CD4-positive, alpha-beta T cell (primary cell): ENCODE results near the gene TMEM201. TPM values are rescaled to one million over a fixed set of nuclear protein-coding genes. Genes with fewer than 3 reads are reported as not detected.
A peak's percentile ranks its signal among the peaks of the same experiment; 100 is the strongest.

Source experiments
- ATAC-seq: fragments of 200-7000 bp; cut with Tn5 transposase; one replicate; pipeline ENCODE4 v1.10.0; 2022; ENCODE audit warnings: mild to moderate bottlenecking; ENCODE audit not compliant: poor library complexity
- CTCF ChIA-PET: fragments of 350-600 bp; sonication (Branson Sonifier 250); formaldehyde crosslinking; loops from one replicate; lab custom pipeline; 2021; ENCODE audit warnings: antibody characterized with exemption, inconsistent platforms; lab: Charles Lee
- POLR2A ChIA-PET: fragments of 350-600 bp; sonication (Branson Sonifier 250); formaldehyde crosslinking; loops from one replicate; lab custom pipeline; 2021; ENCODE audit warnings: antibody characterized with exemption, inconsistent platforms; lab: Charles Lee
- DNase-seq, 14 experiments: peaks; one replicate each; pipeline ENCODE4 v3.0.0-alpha.2; 2013 to 2020; ENCODE audit warnings: mixed read lengths in 2 of 14
- H3K27ac ChIP-seq, 2 donors: one replicate each; pipeline versions ENCODE4 v1.5.1 to v1.7.0; 2013; ENCODE audit warnings: low read length in 2 of 2, low read depth in 1 of 2, mild to moderate bottlenecking in 1 of 2
- H3K27me3 ChIP-seq, 2 experiments: 1 replicate in 1 of 2; 2 replicates in 1 of 2; pipeline versions ENCODE4 v1.6.1 to v1.7.0; 2013; ENCODE audit warnings: low read length in 2 of 2, control low read depth in 1 of 2, mild to moderate bottlenecking in 1 of 2, moderate library complexity in 1 of 2; ENCODE audit not compliant: insufficient read depth in 2 of 2, control insufficient read depth in 1 of 2
- H3K36me3 ChIP-seq: one replicate; pipeline ENCODE4 v1.6.1; 2013; ENCODE audit warnings: low read length, control low read depth; ENCODE audit not compliant: insufficient read depth
- H3K4me1 ChIP-seq: one replicate; pipeline ENCODE4 v1.6.1; 2013; ENCODE audit warnings: low read length, control low read depth; ENCODE audit not compliant: insufficient read depth
- H3K4me3 ChIP-seq: one replicate; pipeline ENCODE4 v1.5.1; 2013; ENCODE audit warnings: mild to moderate bottlenecking, low read length, moderate library complexity
- H3K9me3 ChIP-seq, 2 experiments: 1 replicate in 1 of 2; 2 replicates in 1 of 2; pipeline versions ENCODE4 v1.6.1 to v1.7.0; 2013; ENCODE audit warnings: low read length in 2 of 2, mild to moderate bottlenecking in 2 of 2, control low read depth in 1 of 2, moderate library complexity in 1 of 2; ENCODE audit not compliant: control insufficient read depth in 1 of 2, insufficient read depth in 1 of 2
- H3K27ac Mint-ChIP-seq: one replicate; pipeline ENCODE4 v1.8.0; 2020; ENCODE audit warnings: mixed read lengths
- H3K27me3 Mint-ChIP-seq: one replicate; pipeline ENCODE4 v1.8.0; 2021; ENCODE audit warnings: mixed read lengths
- H3K36me3 Mint-ChIP-seq: one replicate; pipeline ENCODE4 v1.8.0; 2021; ENCODE audit warnings: low read depth, mixed read lengths
- H3K4me1 Mint-ChIP-seq: one replicate; pipeline ENCODE4 v1.8.0; 2021; ENCODE audit warnings: low read depth, mixed read lengths
- H3K4me3 Mint-ChIP-seq: one replicate; pipeline ENCODE4 v1.8.0; 2020; ENCODE audit warnings: mild to moderate bottlenecking, mixed read lengths
- H3K9me3 Mint-ChIP-seq: one replicate; pipeline ENCODE4 v1.8.0; 2020; ENCODE audit warnings: mixed read lengths
- intact Hi-C, 2 experiments: fragments of 100-400 bp; cut with DNase I in 1 of 2; cut with micrococcal nuclease in 1 of 2; formaldehyde crosslinking; loops; one replicate each; pipeline versions ENCODE4 v1.15.1 to v1.9.0; 2023 to 2025; cut with DNase I, micrococcal nuclease
- total RNA-seq, 174 experiments: library from RNA in 2 of 174; stranded (reverse) in 2 of 174; gene quantifications; one replicate each; pipeline ENCODE4 v1.2.3 and lab custom pipeline; 2021 to 2026
- TF ChIP-seq, protein P1 (sequence below): fragments of 200-600 bp; IDR thresholded peaks from one replicate; pipeline ENCODE4 v1.8.0; 2022; ENCODE audit warnings: antibody characterized with exemption, mild to moderate bottlenecking

The TMEM201 gene
- total RNA-seq, 2 experiments from 2014 or later = 9.1 to 9.2 TPM

DNA sequence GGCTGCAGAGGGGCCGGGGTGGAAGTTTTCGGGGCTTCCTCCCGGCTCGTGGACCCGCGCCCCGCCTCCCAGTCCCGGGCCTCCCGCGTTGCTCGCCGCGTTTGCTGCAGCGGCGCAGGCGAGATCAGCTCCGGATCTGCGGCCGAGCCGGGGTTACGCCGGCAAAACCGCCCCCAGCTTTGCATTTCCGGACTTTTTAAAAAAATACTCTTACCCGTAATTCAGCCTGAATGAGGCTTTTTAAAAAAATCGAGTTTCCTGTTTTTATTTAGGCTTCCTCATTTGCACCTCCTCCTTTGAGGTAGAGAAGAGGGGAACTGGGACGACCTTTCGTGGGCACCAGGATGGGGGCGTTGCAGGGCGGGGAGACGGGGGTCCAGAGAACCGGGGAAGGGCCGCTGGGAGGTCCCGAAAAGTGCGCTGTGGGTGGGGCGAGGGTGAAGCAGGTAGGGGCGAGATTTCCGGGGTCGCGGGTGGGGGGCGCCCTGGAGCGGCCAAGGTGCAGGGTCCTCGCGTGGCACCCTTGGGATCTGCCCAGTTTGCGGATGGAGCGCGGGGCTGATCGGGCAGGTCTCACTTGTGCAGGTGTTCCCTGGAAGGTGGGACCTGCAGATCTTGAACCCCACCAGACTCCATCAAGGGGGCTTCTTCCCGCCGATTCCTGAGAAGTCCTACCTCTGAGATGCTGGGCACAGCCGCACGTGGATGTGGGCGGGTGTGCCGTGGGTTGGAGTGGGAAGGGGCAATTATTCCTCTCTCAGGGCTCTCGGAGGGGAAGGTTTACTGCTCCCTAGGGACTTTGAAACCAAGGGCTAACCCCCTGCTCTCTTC is 63.9 kb downstream of the TMEM201 start:
- H3K4me3 Mint-ChIP-seq = peak overlapping the region; percentile 98
- intact Hi-C loops = loop anchor here (1.0 to 5.0 kb wide), 5 partner anchors 23 to 65 kb away; no protein-coding TSS in a partner anchor
- Histone ChIP-seq H3K36me3 (peaks cover 5% of the 10 kb centered on the region), H3K4me1 (peaks cover 76% of the 10 kb centered on the region), H3K4me3 (peak overlapping the region; percentile 93), H3K27ac (peak overlapping the region; percentile 61 to 88), H3K9me3 (no peaks in the 10 kb centered on the region), H3K27me3 (no peaks in the 10 kb centered on the region)
- H3K9me3 Mint-ChIP-seq = no peaks in the 10 kb centered on the region
- TF ChIP-seq, protein P1, sequence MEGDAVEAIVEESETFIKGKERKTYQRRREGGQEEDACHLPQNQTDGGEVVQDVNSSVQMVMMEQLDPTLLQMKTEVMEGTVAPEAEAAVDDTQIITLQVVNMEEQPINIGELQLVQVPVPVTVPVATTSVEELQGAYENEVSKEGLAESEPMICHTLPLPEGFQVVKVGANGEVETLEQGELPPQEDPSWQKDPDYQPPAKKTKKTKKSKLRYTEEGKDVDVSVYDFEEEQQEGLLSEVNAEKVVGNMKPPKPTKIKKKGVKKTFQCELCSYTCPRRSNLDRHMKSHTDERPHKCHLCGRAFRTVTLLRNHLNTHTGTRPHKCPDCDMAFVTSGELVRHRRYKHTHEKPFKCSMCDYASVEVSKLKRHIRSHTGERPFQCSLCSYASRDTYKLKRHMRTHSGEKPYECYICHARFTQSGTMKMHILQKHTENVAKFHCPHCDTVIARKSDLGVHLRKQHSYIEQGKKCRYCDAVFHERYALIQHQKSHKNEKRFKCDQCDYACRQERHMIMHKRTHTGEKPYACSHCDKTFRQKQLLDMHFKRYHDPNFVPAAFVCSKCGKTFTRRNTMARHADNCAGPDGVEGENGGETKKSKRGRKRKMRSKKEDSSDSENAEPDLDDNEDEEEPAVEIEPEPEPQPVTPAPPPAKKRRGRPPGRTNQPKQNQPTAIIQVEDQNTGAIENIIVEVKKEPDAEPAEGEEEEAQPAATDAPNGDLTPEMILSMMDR = no peak
- H3K4me1 Mint-ChIP-seq = peaks cover 79% of the 10 kb centered on the region
- peak overlapping the region; percentile 97 for H3K27ac Mint-ChIP-seq
- ChIA-PET CTCF (interaction anchor here (0.8 to 9.6 kb wide), 7 partner anchors 24 to 364 kb away, joined by 3 to 117 read pairs (median 3); no protein-coding TSS in a partner anchor), POLR2A (interaction anchor here (0.6 to 14.1 kb wide), 20 partner anchors 13 to 419 kb away, joined by 3 to 512 read pairs (median 4); no protein-coding TSS in a partner anchor)
- no peaks in the 10 kb centered on the region for H3K27me3 Mint-ChIP-seq
- H3K36me3 Mint-ChIP-seq = peaks cover 35% of the 10 kb centered on the region
- DNase-seq = peak; percentile 55 to 90 (median 72)
- ATAC-seq = peak; percentile 56

DNA sequence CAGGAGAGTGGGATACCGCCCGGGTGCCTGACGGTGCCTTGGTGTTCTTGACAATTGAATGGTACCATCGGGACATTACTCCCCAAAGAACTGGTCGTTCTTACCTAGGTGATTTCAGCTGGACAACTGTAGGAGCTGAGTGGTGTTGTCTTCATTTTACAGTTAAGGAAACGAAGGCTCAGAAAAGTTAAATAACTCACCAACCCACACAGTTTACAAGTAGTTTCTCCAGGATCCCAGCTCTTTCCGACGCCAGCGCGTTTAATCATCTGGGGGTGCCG is 64.4 kb downstream of the TMEM201 start:
- Histone ChIP-seq H3K27ac (peak overlapping the region; percentile 61 to 88), H3K4me1 (peaks cover 79% of the 10 kb centered on the region), H3K27me3 (no peaks in the 10 kb centered on the region), H3K4me3 (peak overlapping the region; percentile 93), H3K9me3 (no peaks in the 10 kb centered on the region), H3K36me3 (peaks cover 5% of the 10 kb centered on the region)
- H3K27ac Mint-ChIP-seq = peak overlapping the region; percentile 97
- H3K9me3 Mint-ChIP-seq = no peaks in the 10 kb centered on the region
- no peak for ATAC-seq
- ChIA-PET CTCF (interaction anchor here (1.0 to 9.6 kb wide), 4 partner anchors 24 to 64 kb away, joined by 3 to 117 read pairs (median 3); no protein-coding TSS in a partner anchor), POLR2A (interaction anchor here (0.6 to 14.1 kb wide), 17 partner anchors 13 to 746 kb away, joined by 3 to 512 read pairs (median 6); partner anchors contain the start of genes CLSTN1 and PGD)
- H3K36me3 Mint-ChIP-seq = peaks cover 35% of the 10 kb centered on the region
- peak overlapping the region; percentile 98 for H3K4me3 Mint-ChIP-seq
- TF ChIP-seq, protein P1 = no peak
- DNase-seq = peak in 1 of 14 experiments; percentile 36
- intact Hi-C loops = loop anchor here (1.0 to 5.0 kb wide), 4 partner anchors 34 to 64 kb away; no protein-coding TSS in a partner anchor
- H3K4me1 Mint-ChIP-seq = peaks cover 79% of the 10 kb centered on the region
- no peaks in the 10 kb centered on the region for H3K27me3 Mint-ChIP-seq

DNA sequence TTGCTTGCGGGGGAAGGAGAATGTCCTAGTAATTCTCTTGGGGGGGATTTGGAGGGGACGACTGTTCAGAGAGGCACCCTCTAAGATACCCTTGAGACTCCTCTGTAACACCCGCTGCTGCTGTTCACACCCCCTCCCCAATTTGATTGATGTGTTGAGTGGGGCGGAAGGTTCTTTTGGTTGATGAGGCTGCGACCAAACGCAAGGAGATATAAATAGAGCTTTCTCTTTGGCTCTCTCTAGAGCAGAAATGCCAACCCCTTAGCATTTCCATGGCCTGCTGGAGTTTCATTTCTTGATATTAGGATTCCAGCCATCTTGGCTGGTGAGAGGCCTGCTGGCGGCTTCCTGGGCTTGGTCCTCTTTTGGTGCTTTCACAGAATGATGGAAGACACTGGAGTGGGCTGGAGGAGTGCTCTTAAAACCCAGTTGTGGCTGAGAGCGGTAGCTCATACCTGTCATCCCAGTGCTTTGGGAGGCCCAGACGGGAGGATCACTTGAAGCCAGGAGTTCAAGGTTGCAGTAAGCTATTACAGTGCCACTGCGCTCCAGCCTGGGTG is 64.9 kb downstream of the TMEM201 start:
- POLR2A ChIA-PET = interaction anchor here (0.6 to 14.1 kb wide), 17 partner anchors 13 to 745 kb away, joined by 3 to 512 read pairs (median 5); partner anchors contain the start of genes CLSTN1 and PGD
- H3K27ac ChIP-seq = peak overlapping the region; percentile 61 to 88
- TF ChIP-seq, protein P1 = no peak
- H3K9me3 Mint-ChIP-seq = no peaks in the 10 kb centered on the region
- H3K4me1 ChIP-seq = peaks cover 79% of the 10 kb centered on the region
- peak overlapping the region; percentile 93 for H3K4me3 ChIP-seq
- no peaks in the 10 kb centered on the region for H3K9me3 ChIP-seq
- DNase-seq (peak in 6 of 14 experiments; percentile 7 to 55 (median 46)), ATAC-seq (peak; percentile 5)
- H3K36me3 Mint-ChIP-seq = peaks cover 35% of the 10 kb centered on the region
- H3K27me3 ChIP-seq = no peaks in the 10 kb centered on the region
- H3K36me3 ChIP-seq = peaks cover 5% of the 10 kb centered on the region
- H3K27ac Mint-ChIP-seq = peak overlapping the region; percentile 97
- no peaks in the 10 kb centered on the region for H3K27me3 Mint-ChIP-seq
- H3K4me3 Mint-ChIP-seq = peak overlapping the region; percentile 98
- CTCF ChIA-PET = interaction anchor here (1.0 to 9.6 kb wide), 4 partner anchors 25 to 64 kb away, joined by 3 to 117 read pairs (median 3); no protein-coding TSS in a partner anchor
- peaks cover 79% of the 10 kb centered on the region for H3K4me1 Mint-ChIP-seq
- intact Hi-C loops = loop anchor here (1.0 to 5.0 kb wide), 5 partner anchors 33 to 75 kb away; no protein-coding TSS in a partner anchor
